Fibroblast of lung (primary cell): ENCODE data around the gene TPST2. TPM values are rescaled to one million over a fixed set of nuclear protein-coding genes. Genes with fewer than 3 reads are reported as not detected.

ENCODE experiments used
- DNase-seq, 2 donors: peaks; one replicate each; pipeline versions ENCODE4 v3.0.0 to v3.0.0-alpha.2; 2010; ENCODE audit warnings: low read depth in 2 of 2
- H2AFZ ChIP-seq: 2 replicates; pipeline ENCODE4 v1.5.1; 2012; ENCODE audit warnings: low read length, control low read depth, inconsistent platforms
- H3K27ac ChIP-seq: 2 replicates; pipeline ENCODE4 v1.5.1; 2011; ENCODE audit warnings: low read length, control low read depth; ENCODE audit not compliant: insufficient read depth
- H3K27me3 ChIP-seq: 2 replicates; pipeline ENCODE4 v1.5.1; 2011; ENCODE audit warnings: mild to moderate bottlenecking, low read length; ENCODE audit not compliant: control insufficient read depth, insufficient read depth
- H3K36me3 ChIP-seq: 2 replicates; pipeline ENCODE4 v1.5.1; 2011; ENCODE audit warnings: low read length; ENCODE audit not compliant: control insufficient read depth, insufficient read depth
- H3K4me1 ChIP-seq: 2 replicates; pipeline ENCODE4 v1.5.1; 2011; ENCODE audit warnings: low read length; ENCODE audit not compliant: control insufficient read depth, insufficient read depth; ENCODE audit errors: extremely low read depth
- H3K4me2 ChIP-seq: 2 replicates; pipeline ENCODE4 v1.5.1; 2011; ENCODE audit warnings: low read length, control low read depth; ENCODE audit not compliant: insufficient read depth; ENCODE audit errors: extremely low read depth
- H3K4me3 ChIP-seq, 4 experiments: fragments of 200-600 bp in 1 of 4; sonication (generic) in 1 of 4; replicated peaks in 1 of 4; 2 replicates each; pipeline ENCODE4 v1.5.1; 2011 to 2016; ENCODE audit warnings: low read length in 4 of 4, low read depth in 3 of 4, mild to moderate bottlenecking in 3 of 4, control low read depth in 2 of 4, inconsistent platforms in 1 of 4, mixed read lengths in 1 of 4; ENCODE audit not compliant: insufficient read depth in 1 of 4; ENCODE audit errors: control extremely low read depth in 1 of 4
- H3K79me2 ChIP-seq: 2 replicates; pipeline ENCODE4 v1.5.1; 2012; ENCODE audit warnings: mild to moderate bottlenecking, low read length, inconsistent platforms; ENCODE audit not compliant: control insufficient read depth, insufficient read depth
- H3K9ac ChIP-seq: 2 replicates; pipeline ENCODE4 v1.5.1; 2011; ENCODE audit warnings: mild to moderate bottlenecking, low read length, control low read depth; ENCODE audit not compliant: insufficient read depth
- H3K9me3 ChIP-seq: 2 replicates; pipeline ENCODE4 v1.5.1; 2012; ENCODE audit warnings: low read depth, low read length; ENCODE audit not compliant: control insufficient read depth, insufficient read depth
- H4K20me1 ChIP-seq: 2 replicates; pipeline ENCODE4 v1.5.1; 2011; ENCODE audit warnings: low read length; ENCODE audit not compliant: control insufficient read depth, insufficient read depth; ENCODE audit errors: extremely low read depth
- EZH2 ChIP-seq: IDR thresholded peaks from 2 replicates; pipeline ENCODE4 v1.5.1; 2012; ENCODE audit warnings: low read length, control low read depth, mild to moderate bottlenecking; ENCODE audit errors: missing control alignments
- polyA plus RNA-seq, 2 donors: library from polyadenylated mRNA; depleted of rRNA in 1 of 2; stranded (reverse) in 1 of 2; unstranded in 1 of 2; fragments of >200 nt; gene quantifications; 2 replicates each; pipeline ENCODE4 v1.2.1, GENCODE V29; 2011 to 2012; ENCODE audit warnings: missing spikeins in 1 of 2
- total RNA-seq: library from RNA; depleted of rRNA; stranded (reverse); fragments of >200 nt; gene quantifications from 2 replicates; pipeline ENCODE4 v1.2.1, GENCODE V29; 2014
- TF ChIP-seq, protein P1 (sequence below), 2 donors: IDR thresholded peaks in 1 of 2; conservative IDR thresholded peaks in 1 of 2; 1 replicate in 1 of 2; 2 replicates in 1 of 2; pipeline ENCODE4 v1.5.1; 2011 to 2012; ENCODE audit warnings: low read length in 2 of 2, control low read depth in 1 of 2, inconsistent platforms in 1 of 2, low read depth in 1 of 2, mild to moderate bottlenecking in 1 of 2

The TPST2 gene
- total and polyA plus RNA-seq, 2 donors (not counting 1 experiment from before 2014, with no cell fraction given), result 32.5 to 35.0 TPM

DNA sequence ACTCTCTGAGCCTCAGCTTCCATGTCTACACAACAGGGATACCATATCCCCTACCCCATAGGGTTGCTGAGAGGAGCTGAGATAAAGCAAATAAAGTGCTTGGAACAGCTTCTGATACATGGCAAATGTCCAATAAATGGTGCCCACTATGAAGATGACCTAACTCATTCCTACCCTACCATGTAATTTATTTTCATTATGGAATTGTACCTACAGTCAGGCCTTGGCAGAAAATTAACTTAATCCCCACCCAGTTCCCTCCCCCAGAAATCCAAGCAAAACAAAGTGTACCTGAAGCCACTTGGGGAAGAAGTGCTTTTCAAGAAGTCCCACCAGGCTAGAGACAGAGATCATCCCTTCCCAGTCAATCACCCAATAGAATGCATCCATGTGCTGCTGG, 95.4 kb downstream of the TPST2 start:
- H4K20me1 ChIP-seq, result no peaks in the 10 kb centered on the region
- no peaks in the 10 kb centered on the region for H3K27me3 ChIP-seq
- no peak overlapping the region for H3K9ac ChIP-seq
- no peaks in the 10 kb centered on the region for H3K4me1 ChIP-seq
- no peaks in the 10 kb centered on the region for H3K79me2 ChIP-seq
- H3K9me3 ChIP-seq, result no peaks in the 10 kb centered on the region
- TF ChIP-seq EZH2, result no peak
- TF ChIP-seq, protein P1, sequence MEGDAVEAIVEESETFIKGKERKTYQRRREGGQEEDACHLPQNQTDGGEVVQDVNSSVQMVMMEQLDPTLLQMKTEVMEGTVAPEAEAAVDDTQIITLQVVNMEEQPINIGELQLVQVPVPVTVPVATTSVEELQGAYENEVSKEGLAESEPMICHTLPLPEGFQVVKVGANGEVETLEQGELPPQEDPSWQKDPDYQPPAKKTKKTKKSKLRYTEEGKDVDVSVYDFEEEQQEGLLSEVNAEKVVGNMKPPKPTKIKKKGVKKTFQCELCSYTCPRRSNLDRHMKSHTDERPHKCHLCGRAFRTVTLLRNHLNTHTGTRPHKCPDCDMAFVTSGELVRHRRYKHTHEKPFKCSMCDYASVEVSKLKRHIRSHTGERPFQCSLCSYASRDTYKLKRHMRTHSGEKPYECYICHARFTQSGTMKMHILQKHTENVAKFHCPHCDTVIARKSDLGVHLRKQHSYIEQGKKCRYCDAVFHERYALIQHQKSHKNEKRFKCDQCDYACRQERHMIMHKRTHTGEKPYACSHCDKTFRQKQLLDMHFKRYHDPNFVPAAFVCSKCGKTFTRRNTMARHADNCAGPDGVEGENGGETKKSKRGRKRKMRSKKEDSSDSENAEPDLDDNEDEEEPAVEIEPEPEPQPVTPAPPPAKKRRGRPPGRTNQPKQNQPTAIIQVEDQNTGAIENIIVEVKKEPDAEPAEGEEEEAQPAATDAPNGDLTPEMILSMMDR (conservative IDR thresholded peaks at IDR 0.05 in 1 of 2, IDR thresholded peaks at IDR 0.05 in 1 of 2; ENCODE audit: low read depth in 1 of 2, low read length in 2 of 2), result no peak
- no peak overlapping the region for H2AFZ ChIP-seq
- H3K4me2 ChIP-seq, result no peak overlapping the region
- no peak overlapping the region for H3K4me3 ChIP-seq
- DNase-seq, result no peak
- no peak overlapping the region for H3K27ac ChIP-seq
- H3K36me3 ChIP-seq, result peaks cover 30% of the 10 kb centered on the region

- DNase-seq, result no peak
- Histone ChIP-seq H3K27me3 (no peaks in the 10 kb centered on the region), H3K36me3 (peaks cover 29% of the 10 kb centered on the region), H3K9me3 (no peaks in the 10 kb centered on the region), H2AFZ (no peak overlapping the region), H3K4me2 (no peak overlapping the region), H3K9ac (no peak overlapping the region), H3K4me1 (no peaks in the 10 kb centered on the region), H4K20me1 (no peaks in the 10 kb centered on the region), H3K4me3 (no peak overlapping the region), H3K79me2 (no peaks in the 10 kb centered on the region), H3K27ac (no peak overlapping the region)
- no peak for TF ChIP-seq EZH2
- TF ChIP-seq, protein P1 (conservative IDR thresholded peaks at IDR 0.05 in 1 of 2, IDR thresholded peaks at IDR 0.05 in 1 of 2; ENCODE audit: low read depth in 1 of 2, low read length in 2 of 2), result no peak
Measured at GRCh38 chr22:26492220-26492619, 97.7 kb downstream of the TPST2 start.

DNA sequence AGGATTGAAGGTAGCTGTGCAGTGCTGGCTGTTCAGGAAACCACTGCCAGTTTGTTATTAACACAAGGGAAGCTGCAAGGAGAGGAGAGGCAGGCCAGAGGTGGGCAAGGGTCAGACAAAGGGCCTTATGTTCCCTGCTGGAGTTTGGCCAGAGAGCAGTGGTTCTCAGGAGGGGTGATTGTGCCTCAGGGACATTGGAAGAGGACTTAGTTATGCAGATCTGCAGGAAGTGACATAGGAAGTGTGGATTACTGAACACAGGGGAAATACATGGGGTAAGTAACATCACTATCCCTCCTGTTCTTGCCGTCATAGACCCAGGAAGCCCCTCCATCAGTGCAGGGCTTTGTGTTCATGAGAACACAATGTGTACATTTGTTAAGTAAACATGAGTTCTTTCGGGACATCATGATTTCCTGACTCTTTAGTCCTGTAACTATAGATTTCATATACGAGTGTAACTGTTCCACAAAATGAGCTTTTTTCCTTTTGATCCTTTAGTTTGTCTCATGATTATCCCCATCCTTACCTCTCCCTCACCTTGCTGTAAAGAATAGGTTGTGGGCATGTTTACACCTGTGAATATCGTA, 100.4 kb downstream of the TPST2 start:
- no peaks in the 10 kb centered on the region for H3K27me3 ChIP-seq
- H3K9me3 ChIP-seq, result no peaks in the 10 kb centered on the region
- H3K27ac ChIP-seq, result no peak overlapping the region
- H3K36me3 ChIP-seq, result peaks cover 20% of the 10 kb centered on the region
- H2AFZ ChIP-seq, result no peak overlapping the region
- H4K20me1 ChIP-seq, result no peaks in the 10 kb centered on the region
- peaks cover 2% of the 10 kb centered on the region for H3K4me1 ChIP-seq
- no peak for DNase-seq
- peaks cover 4% of the 10 kb centered on the region for H3K79me2 ChIP-seq
- H3K4me3 ChIP-seq, result no peak overlapping the region
- TF ChIP-seq, protein P1 (conservative IDR thresholded peaks at IDR 0.05 in 1 of 2, IDR thresholded peaks at IDR 0.05 in 1 of 2; ENCODE audit: low read depth in 1 of 2, low read length in 2 of 2), result no peak
- TF ChIP-seq EZH2, result no peak
- H3K9ac ChIP-seq, result no peak overlapping the region
- H3K4me2 ChIP-seq, result no peak overlapping the region
